GM13976 (cell line): Measurements from ENCODE around the gene ATP9A.
"Not testable (repeated sequence)": the region's sequence is repeated elsewhere in the genome, so short reads cannot be mapped to it uniquely, and the experiment has no call there.

ENCODE experiments used
- DNase-seq: peaks from one replicate; pipeline ENCODE4 v3.0.0; 2012; ENCODE audit warnings: low spot score
- in situ Hi-C: fragments of 300-500 bp; cut with MboI; formaldehyde crosslinking; loops from one replicate; pipeline ENCODE4 v1.12.0; 2022; ENCODE audit warnings: low sequenced_read_pairs, mixed read lengths, inconsistent platforms; ENCODE audit not compliant: unreplicated experiment
- TF ChIP-seq, protein P1 (sequence below): IDR thresholded peaks from 2 replicates; pipeline ENCODE4 v1.5.1; 2012; ENCODE audit warnings: borderline replicate concordance, mild to moderate bottlenecking; ENCODE audit not compliant: insufficient read depth; ENCODE audit errors: extremely low read depth, missing control alignments, control extremely low read depth

Gene ATP9A

DNA sequence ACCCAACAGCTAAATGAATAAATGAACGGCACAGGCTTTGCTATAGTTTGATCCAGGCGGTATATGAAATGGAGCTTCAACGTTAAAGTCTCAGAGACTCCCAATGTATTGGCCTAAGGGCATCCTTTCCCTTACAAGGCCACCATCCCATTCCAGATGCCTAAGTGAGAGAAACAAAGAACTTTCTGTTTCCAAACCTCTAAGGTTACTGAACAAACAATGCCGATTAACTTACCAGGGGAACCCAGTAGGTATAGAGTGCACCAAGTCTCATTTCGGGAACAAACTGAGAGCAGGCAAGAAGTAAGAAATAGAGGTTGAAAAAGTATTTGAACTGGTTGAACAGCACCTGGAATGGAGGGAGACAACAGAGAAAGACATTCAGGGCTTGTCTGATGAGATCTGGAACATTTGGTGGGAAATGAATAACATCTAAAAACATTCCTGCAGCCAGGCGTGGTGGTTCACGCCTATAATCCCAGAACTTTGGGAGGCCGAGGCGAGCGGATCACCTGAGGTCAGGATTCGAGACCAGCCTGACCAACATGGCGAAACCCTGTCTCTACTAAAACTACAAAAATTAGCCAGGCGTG, 42.5 kb downstream of the ATP9A start:
- in situ Hi-C loops, result no loop called here
- no peak for DNase-seq
- TF ChIP-seq, protein P1, sequence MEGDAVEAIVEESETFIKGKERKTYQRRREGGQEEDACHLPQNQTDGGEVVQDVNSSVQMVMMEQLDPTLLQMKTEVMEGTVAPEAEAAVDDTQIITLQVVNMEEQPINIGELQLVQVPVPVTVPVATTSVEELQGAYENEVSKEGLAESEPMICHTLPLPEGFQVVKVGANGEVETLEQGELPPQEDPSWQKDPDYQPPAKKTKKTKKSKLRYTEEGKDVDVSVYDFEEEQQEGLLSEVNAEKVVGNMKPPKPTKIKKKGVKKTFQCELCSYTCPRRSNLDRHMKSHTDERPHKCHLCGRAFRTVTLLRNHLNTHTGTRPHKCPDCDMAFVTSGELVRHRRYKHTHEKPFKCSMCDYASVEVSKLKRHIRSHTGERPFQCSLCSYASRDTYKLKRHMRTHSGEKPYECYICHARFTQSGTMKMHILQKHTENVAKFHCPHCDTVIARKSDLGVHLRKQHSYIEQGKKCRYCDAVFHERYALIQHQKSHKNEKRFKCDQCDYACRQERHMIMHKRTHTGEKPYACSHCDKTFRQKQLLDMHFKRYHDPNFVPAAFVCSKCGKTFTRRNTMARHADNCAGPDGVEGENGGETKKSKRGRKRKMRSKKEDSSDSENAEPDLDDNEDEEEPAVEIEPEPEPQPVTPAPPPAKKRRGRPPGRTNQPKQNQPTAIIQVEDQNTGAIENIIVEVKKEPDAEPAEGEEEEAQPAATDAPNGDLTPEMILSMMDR, result no peak

DNA sequence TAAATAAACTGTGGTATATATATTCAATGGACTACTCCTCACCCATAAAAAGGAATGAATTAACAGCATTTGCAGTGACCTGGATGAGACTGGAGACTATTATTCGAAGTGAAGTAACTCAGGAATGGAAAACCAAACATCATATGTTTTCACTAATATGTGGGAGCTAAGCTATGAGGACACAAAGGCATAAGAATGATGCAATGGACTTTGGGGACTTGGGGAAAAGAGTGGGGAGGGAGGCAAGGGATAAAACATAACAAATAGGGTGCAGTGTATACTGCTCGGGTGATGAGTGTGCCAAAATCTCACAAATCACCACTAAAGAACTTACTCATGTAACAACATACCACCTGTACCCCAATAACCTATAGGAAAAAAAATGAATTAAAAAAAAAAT, 45.2 kb downstream of the ATP9A start:
- DNase-seq, in situ Hi-C loops: not testable (repeated sequence)

DNA sequence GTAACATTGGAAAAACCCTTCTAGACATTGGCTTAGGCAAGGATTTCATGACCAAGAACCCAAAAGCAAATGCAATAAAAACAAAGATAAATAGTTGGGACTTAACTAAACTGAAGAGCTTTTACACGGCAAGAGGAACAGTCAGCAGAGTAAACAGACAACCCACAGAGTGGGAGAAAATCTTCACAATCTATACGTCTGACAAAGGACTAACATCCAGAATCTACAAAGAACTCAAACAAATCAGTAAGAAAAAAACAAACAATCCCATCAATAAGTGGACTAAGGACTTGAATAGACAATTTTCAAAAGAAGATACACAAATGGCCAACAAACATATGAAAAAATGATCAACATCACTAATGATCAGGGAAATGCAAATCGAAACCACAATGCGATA, 45.9 kb downstream of the ATP9A start:
- in situ Hi-C loops, DNase-seq: not testable (repeated sequence)

DNA sequence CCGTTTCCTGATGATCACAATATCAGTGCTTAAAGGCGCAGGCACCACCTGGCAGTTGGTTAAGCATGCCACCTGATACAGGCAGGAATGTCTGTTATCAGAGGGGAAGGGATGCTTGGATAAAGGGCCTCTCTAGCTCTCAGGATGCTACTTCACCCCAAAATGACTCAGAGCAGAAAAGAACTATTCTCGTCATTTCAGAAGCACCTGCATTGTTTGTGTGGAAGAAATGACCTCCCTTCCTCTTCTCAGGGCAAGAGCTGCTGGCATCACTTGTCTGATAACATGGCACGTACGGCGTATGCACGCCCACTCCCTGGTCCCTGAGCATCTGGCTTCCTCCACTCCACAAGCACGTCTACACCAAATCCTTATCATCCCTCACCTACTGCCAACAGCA, 47.3 kb downstream of the ATP9A start:
- TF ChIP-seq, protein P1, result no peak
- in situ Hi-C loops, result no loop called here
- DNase-seq, result no peak

DNA sequence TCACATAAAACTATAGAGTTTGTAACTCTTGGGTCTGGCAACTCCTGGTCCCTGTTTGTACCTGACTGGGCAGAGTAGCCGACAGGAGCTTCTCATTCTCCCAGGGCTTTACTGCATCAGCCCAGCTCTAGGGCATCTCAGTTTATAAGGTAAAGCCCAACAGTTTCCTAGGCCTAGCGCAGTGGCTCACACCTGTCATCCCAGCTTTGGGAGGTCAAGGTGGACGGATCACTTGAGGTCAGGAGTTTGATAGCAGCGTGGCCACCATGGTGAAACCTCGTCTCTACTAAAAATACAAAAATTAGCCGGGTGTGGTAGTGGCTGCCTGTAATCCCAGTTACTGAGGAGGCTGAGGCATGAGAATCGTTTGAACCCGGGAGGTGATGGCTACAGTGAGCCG, 47.8 kb downstream of the ATP9A start:
- DNase-seq, result no peak
- in situ Hi-C loops, result no loop called here
- TF ChIP-seq, protein P1, result no peak

DNA sequence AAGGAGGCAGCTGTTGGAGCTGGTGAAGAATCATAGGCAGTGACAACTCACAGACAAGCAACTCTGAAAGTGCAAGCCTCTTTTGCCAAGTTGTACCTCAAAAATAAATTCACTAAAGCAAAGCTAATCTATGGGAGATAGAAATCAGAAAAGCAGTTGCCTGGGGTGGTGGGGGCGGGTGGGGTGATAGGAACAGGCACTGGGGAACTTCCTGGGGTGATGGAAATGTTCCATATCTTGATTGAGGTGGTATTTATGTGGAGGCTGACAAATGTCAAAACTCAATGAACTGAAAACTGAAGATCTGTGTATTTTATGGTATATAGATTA, 52.4 kb downstream of the ATP9A start:
- DNase-seq, result no peak
- in situ Hi-C loops, result no loop called here
- TF ChIP-seq, protein P1, result no peak

DNA sequence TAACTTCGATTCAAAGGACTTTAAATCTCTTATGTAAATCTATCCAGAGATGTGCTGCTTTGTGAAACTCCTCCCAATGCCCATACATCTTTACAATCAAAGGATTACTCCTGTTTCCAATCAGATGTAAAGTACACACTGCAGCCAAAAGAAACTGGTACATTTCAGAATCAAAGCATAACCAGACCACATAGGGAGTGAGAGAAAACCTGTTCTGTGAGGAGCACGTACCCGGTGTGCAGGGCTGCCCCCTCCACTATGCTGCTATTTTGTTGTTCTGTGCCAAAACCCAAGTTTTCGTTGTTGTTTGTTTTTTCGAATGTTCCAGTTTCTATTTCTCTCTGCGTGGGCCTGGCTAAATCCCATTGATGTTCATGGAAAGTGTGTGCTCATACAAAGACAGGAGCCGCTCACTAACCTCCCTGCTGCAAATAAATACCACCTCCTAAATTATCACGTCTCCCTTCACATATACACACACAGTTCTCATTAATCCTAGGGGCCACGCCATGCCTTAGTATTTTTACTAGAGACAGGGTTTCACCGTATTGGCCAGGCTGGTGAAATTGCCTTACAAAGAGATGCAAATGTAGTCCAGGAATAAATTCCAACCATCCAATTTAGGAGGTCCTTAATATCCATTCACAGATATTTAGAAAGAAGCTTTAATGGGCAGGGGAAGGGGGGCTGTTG, 52.9 kb downstream of the ATP9A start:
- DNase-seq, result no peak
- TF ChIP-seq, protein P1, result no peak
- in situ Hi-C loops, result no loop called here

DNA sequence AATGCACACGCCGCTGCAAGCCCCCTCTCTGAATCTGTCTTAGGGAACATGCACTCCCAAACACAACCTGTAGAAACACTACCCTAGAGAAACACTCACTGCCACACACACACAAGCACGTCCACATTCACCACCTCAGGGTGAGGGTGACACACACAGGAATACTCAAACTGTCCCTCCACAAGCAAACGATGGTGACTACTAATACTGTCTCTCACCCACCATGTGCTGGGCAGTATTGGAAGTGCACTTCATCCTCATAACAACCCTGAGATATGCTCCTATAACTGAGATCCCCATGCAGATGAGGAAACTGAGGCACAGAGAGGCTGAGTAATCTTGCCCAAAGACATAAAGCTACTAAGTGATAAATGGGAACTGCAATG, 55.0 kb downstream of the ATP9A start:
- in situ Hi-C loops, result no loop called here
- TF ChIP-seq, protein P1, result no peak
- DNase-seq, result no peak
